ENCODE data around the gene GFRA4.

GFRA4 gene, protein sequence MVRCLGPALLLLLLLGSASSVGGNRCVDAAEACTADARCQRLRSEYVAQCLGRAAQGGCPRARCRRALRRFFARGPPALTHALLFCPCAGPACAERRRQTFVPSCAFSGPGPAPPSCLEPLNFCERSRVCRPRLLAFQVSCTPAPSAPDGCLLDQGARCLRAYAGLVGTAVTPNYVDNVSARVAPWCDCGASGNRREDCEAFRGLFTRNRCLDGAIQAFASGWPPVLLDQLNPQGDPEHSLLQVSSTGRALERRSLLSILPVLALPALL

GRCh38 chr20:3663031-3663701, at the start of gene GFRA4:
Gene GFRA4, minus strand, starts transcription at chr20:3663399. Its CDS starts 0 bp downstream, at chr20:3663399.
- peaks cover 0 to 15% (median 4%) of the 10 kb centered on the region in 4 donors for H3K4me1 ChIP-seq
- H3K9me3 ChIP-seq: no peaks in the 10 kb centered on the region
- H3K36me3 ChIP-seq: peaks cover 0 to 2% (median under 1%) of the 10 kb centered on the region in 3 donors
- peaks cover 0 to 49% of the 10 kb centered on the region in 2 donors for H3K27me3 ChIP-seq
- TF ChIP-seq, protein P1, sequence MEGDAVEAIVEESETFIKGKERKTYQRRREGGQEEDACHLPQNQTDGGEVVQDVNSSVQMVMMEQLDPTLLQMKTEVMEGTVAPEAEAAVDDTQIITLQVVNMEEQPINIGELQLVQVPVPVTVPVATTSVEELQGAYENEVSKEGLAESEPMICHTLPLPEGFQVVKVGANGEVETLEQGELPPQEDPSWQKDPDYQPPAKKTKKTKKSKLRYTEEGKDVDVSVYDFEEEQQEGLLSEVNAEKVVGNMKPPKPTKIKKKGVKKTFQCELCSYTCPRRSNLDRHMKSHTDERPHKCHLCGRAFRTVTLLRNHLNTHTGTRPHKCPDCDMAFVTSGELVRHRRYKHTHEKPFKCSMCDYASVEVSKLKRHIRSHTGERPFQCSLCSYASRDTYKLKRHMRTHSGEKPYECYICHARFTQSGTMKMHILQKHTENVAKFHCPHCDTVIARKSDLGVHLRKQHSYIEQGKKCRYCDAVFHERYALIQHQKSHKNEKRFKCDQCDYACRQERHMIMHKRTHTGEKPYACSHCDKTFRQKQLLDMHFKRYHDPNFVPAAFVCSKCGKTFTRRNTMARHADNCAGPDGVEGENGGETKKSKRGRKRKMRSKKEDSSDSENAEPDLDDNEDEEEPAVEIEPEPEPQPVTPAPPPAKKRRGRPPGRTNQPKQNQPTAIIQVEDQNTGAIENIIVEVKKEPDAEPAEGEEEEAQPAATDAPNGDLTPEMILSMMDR (IDR thresholded peaks at IDR 0.05): no peak
- peak; percentile 15 to 43 for DNase-seq
- intact Hi-C loops (cut with DNase I; ENCODE audit: low total_unique reads): no loop called here
- no peak within 1 kb of the TSS for H3K4me3 ChIP-seq
- H3K27ac ChIP-seq: no peak within 1 kb of the TSS

DNA sequence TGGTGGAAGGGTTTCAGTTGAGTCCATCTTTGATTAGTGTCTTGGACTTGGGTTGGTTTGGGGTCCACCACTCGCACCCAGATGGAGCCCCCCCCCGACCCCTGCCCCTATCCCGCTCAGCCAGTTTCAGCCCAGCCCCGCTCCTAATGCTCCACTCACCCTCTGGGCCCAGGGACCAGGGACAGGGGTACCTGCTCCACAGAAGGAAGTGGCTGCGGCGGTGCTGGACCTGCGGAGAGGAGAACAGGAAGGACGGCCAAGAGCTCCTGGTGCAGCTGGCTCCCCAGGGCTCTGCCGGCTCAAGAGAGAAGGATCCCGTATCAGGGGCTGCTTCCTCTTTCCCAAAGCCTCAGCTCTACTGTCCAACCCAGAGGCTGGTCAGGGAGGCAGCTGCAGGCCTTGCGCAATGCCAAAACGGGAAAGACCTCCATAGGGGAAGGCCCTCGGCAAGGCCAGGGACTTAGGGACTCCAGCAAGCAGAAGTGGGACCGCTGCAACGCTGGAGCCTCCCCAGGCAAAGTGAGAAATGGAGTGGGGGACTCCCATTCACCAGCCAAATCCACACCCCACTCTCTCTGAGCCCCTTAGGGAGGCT, 49.2 kb upstream of the GFRA4 start, which contains the start of gene SIGLEC1:
Gene SIGLEC1 (minus strand): TSS at position 322 of the 595 bp plus-strand sequence. CDS start 5,472 bp downstream, outside the sequence.
- no peak within 1 kb of the TSS for H3K27ac ChIP-seq
- intact Hi-C loops (cut with DNase I; ENCODE audit: low total_unique reads): no loop called here

DNA sequence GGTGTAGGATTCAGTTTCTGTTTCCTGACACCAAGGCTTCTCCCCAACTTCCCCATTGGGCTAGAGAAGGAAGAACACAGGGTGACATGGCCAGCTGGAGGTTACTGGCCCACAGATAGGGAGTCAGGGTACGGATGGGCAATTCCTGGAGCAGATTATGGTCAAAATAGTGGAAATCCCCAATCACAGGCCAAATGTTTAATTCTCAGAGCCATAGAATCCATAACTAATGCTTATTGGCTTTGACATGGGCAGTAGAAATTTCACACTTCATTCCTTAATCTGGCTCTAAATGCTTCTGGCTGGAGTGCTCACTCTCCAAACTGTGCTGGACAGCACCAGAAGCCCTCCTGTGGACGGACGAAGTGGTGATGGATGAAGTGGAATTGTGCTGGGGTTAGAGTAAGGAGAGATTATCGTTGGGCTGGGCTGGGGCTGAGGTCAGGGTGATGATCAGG, 48.3 kb upstream of the GFRA4 start:
- no peaks in the 10 kb centered on the region for H3K27me3 ChIP-seq
- no peak overlapping the region for H3K4me3 ChIP-seq
- H3K36me3 ChIP-seq: no peaks in the 10 kb centered on the region
- no peaks in the 10 kb centered on the region for H3K9me3 ChIP-seq
- intact Hi-C loops (cut with DNase I; ENCODE audit: low total_unique reads): loop anchor here (2.0 kb wide), 1 partner anchor 35 kb away; no protein-coding TSS in a partner anchor
- H3K4me1 ChIP-seq: peaks cover 0 to 20% (median 11%) of the 10 kb centered on the region in 4 donors
- no peak for DNase-seq
- TF ChIP-seq, protein P1 (IDR thresholded peaks at IDR 0.05): no peak
- no peak overlapping the region for H3K27ac ChIP-seq

More for the DNA sequence above, 49.2 kb upstream of the GFRA4 start, which contains the start of gene SIGLEC1:
- no peaks in the 10 kb centered on the region for H3K36me3 ChIP-seq
- TF ChIP-seq, protein P1 (IDR thresholded peaks at IDR 0.05): no peak
- no peak within 1 kb of the TSS for H3K4me3 ChIP-seq
- no peaks in the 10 kb centered on the region for H3K27me3 ChIP-seq
- peaks cover 0 to 11% (median 3%) of the 10 kb centered on the region in 4 donors for H3K4me1 ChIP-seq
- DNase-seq: peak; percentile 74 to 87
- H3K9me3 ChIP-seq: no peaks in the 10 kb centered on the region

GRCh38 chr20:3710703-3711483, 47.7 kb upstream of the GFRA4 start:
- TF ChIP-seq, protein P1 (IDR thresholded peaks at IDR 0.05): peak; percentile 95 to 97
- no peak overlapping the region for H3K4me3 ChIP-seq
- no peak overlapping the region for H3K27ac ChIP-seq
- intact Hi-C loops (cut with DNase I; ENCODE audit: low total_unique reads): loop anchor here (2.0 kb wide), 1 partner anchor 34 kb away; no protein-coding TSS in a partner anchor
- H3K36me3 ChIP-seq: no peaks in the 10 kb centered on the region
- H3K27me3 ChIP-seq: no peaks in the 10 kb centered on the region
- H3K9me3 ChIP-seq: no peaks in the 10 kb centered on the region
- peaks cover 0 to 20% (median 12%) of the 10 kb centered on the region in 4 donors for H3K4me1 ChIP-seq
- peak in 1 of 2 donors; percentile 69 for DNase-seq

DNA sequence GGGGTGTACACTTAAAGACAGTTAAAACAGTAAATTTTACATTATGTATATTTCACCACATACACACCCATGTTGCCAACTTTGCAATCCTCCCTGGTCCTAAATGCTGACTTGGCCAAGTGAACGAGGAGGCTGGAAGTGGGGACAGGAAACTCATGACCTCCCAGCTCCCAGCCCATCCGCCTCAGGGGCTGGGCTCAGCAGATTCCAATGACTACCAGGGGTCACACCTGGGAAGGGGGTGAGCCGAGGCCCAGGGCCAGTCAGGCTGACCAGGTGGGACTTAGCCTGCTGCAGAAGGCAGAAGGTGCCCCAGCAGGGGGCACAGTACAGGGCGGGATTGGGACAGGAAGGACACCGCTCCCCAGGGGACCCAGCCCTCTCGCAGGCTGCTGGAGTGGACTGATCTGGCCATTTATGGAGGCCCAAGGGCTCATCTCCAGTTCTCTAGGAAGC, 46.8 kb upstream of the GFRA4 start:
- TF ChIP-seq, protein P1 (IDR thresholded peaks at IDR 0.05): no peak
- no peaks in the 10 kb centered on the region for H3K9me3 ChIP-seq
- H3K4me1 ChIP-seq: peaks cover 0 to 20% (median 12%) of the 10 kb centered on the region in 4 donors
- H3K36me3 ChIP-seq: no peaks in the 10 kb centered on the region
- no peaks in the 10 kb centered on the region for H3K27me3 ChIP-seq
- no peak for DNase-seq
- H3K27ac ChIP-seq: no peak overlapping the region
- intact Hi-C loops (cut with DNase I; ENCODE audit: low total_unique reads): loop anchor here (2.0 kb wide), 1 partner anchor 33 kb away; no protein-coding TSS in a partner anchor
- H3K4me3 ChIP-seq: no peak overlapping the region

Data from tibial artery (tissue), 4 donors.